ENCODE measurements around the gene INCA1.
"Not testable (repeated sequence)": the region's sequence is repeated elsewhere in the genome, so short reads cannot be mapped to it uniquely, and the experiment has no call there.

The INCA1 gene, protein sequence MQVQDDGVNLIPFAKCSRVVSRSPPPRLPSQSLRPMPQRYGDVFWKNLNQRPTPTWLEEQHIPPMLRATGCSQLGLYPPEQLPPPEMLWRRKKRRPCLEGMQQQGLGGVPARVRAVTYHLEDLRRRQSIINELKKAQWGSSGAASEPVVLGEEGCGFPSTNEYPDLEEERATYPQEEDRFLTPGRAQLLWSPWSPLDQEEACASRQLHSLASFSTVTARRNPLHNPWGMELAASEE

DNA sequence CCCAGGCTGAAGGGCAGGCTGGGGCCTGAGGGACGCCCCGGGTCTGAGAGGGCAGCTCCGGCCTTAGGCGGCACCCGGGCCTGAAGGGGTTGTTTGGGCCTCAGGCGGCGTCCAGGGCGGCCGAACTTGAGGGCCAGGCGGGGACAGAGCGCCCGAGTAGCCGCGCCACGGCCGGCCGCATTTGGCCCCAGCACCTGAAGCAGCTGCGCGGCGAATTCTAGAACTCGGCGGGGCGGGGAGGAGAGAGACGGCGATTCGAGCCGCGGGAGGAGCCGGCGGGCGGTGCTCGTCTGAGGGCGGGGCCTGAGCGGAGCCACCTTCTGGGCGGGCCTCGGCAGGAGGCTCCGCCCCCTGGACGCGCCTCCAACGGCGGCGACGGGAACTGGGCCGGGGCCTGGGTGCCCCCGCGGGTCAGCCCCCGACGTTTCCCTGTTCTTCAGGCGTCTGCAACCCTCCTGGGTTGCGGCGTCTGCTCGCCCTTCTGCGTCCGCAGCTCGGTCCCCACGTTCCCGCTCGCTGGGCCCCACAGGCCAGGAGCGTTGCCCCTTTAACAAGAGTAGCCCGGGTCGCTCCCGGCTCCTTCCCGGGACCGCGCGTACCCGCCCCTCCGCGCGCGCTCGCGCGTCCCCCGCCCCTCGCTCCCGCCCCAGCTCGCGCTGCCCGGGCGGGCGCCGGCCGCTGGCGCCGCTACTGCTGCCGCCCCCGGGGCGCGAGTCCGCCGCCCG is at the start of gene INCA1, which contains the start of gene KIF1C:
INCA1 (minus strand) TSS at position 221 of the 725 bp plus-strand sequence. CDS start 3,085 bp downstream, outside the sequence.
KIF1C (plus strand) TSS at position 649 of the 725 bp plus-strand sequence. CDS start 2,297 bp downstream, outside the sequence.
- DNase-seq (ENCODE audit: low read depth): peak; percentile 34

DNA sequence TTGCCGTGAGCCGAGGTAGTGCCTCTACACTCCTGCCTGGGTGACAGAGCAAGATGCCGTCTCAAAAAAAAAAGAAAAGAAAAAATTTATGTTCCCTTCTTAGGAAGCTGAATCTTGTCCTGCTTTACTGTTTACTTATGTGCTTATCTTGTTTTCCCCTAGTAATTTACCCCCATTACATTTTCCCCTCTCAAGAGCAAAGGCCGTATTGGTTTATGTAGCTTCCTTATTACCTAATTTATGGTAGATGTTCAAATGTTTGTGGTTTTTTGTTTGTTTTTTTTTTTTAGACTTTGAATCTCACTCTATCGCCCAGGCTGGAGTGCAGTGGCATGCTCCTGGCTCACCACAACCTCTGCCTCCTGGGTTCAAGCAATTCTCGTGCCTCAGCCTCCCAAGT is 48.2 kb upstream of the INCA1 start:
- no peak for DNase-seq (ENCODE audit: low read depth)

DNA sequence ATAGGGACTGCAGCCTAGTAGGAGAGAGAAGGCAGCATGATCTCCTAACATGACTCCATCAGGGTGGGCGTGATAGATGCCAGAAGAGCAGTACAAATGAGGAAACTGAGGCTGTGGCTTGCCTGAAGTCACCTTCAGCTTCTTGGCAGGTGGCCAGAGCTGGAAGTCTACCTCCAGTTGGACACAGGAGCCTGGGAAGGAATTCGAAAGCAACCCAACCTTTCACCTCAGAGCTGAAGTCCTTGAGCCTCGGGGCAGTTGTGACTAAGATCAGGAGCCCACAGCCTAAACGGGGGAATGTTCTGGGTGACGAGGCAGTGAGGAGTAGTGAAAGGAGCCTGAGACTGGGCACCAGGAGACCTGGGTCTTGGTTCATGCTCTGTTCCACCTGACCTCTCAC is 47.3 kb upstream of the INCA1 start:
- no peak for DNase-seq (ENCODE audit: low read depth)

DNA sequence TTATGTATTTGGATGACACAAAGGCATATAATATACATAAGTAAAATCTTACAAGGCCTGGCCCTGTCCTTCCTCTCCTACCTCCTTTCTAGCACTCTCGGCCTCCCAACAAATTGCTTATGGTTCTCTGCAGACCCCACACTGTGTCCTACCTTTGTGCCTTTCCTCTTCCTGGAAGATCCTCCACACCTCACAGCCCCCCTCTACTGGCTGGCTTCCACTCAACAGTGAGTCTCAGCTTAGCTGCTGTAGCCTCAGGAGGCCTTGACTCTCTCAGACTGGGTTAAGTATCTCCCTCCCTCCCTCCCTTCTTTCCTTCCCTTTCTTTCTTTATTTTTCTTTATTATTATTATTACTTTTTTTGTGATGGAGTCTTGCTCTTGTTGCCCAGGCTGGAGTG is 46.2 kb upstream of the INCA1 start:
- no peak for DNase-seq (ENCODE audit: low read depth)

DNA sequence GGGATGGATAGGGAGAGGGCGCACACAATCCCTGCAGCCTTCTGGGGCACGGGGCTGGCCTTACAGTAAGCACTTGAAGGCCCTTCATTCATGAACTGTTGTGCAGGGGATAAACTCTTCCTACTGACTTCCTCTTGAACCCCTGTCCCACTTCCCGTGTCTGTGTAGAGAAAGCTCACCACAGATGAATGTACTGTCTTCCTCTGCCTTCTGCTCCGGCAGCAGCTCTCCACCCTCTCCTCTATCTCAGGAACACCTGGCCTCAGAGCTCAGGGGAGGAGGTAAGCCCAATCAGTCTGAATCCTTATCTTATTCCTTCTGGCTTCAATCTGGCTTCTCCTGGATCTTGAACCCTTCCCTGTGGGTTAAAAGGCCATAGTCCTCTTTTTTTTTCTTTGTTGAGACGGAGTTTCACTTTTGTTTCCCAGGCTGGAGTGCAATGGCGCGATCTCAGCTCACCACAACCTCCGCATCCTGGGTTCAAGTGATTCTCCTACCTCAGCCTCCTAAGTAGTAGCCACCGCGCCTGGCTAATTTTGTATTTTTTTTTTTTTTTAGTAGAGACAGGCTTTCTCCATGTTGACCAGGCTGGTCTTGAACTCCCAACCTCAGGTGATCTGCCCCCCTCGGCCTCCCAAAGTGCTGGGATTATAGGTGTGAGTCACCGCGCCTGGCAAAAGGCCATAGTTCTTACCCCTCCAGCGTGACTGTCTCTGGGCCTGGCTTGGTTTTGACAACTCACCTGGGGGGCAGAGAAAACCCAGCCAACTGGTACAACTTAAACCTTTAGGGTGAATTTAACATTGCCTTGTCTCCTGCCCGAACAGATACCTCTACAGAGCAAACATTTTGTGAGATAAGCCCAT is 45.1 kb upstream of the INCA1 start:
- DNase-seq (ENCODE audit: low read depth): no peak

DNA sequence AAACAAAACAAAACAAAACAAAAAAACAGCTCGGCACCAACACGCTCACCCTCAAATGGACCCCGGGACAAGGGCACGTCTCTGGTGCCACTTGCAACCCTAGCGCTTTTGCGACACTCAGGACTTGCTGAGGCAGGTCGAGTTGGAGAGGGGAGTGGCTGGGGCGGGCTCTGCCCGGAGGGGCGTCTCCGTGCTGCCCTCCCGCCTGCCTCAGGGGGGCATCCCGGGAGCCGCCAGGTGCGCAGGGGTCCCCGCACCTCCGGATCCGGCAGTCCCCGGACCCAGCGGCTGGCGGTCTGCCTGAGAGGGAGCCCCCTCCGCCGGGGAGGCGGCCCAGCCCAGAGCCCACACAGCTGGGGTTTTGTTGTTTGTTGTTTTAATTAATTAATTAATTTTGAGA is 38.0 kb upstream of the INCA1 start, which contains the start of gene SLC52A1:
SLC52A1 (minus strand) TSS at position 112 of the 400 bp plus-strand sequence. CDS start 820 bp downstream, outside the sequence.
- no peak for DNase-seq (ENCODE audit: low read depth)

DNA sequence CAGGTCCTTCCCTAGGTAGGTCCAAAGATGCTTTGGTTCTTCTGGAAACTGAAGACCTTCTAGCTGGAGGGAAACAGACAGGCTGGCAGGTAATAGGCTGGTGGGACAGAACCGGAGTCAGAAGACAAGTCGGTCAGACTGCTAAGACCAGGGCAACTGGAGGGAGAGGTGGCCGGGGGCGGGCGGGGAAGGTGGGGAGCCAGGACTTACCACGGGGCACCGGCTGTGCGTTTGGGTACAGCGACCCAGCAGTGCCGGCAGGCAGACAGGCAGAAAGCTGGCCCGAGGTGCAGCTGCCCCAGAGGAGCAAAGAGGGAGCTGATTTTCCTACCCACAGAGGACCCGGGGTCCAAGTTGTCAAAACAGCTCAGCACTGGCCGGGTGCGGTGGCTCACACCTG is 37.3 kb upstream of the INCA1 start:
- DNase-seq (ENCODE audit: low read depth): no peak

DNA sequence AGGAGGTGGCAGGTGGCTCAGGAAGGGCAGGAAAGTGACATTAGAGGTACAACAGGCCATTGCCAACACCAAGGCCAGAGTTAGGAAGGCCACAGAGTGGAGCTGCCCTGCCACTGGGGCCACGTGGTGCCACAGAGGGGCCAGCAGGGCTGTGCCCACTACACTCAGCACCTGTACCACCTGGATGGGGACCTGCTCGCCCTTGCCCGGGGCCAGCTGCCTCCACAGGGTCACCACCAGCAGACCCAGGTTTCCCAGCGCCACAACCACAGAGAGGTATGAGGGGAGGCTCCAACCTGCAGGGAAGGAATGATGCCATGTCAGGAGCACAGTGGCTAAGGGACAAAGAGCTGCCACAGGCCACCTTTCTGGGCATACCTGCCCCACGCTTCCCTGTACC is 36.7 kb upstream of the INCA1 start:
- no peak for DNase-seq (ENCODE audit: low read depth)

DNA sequence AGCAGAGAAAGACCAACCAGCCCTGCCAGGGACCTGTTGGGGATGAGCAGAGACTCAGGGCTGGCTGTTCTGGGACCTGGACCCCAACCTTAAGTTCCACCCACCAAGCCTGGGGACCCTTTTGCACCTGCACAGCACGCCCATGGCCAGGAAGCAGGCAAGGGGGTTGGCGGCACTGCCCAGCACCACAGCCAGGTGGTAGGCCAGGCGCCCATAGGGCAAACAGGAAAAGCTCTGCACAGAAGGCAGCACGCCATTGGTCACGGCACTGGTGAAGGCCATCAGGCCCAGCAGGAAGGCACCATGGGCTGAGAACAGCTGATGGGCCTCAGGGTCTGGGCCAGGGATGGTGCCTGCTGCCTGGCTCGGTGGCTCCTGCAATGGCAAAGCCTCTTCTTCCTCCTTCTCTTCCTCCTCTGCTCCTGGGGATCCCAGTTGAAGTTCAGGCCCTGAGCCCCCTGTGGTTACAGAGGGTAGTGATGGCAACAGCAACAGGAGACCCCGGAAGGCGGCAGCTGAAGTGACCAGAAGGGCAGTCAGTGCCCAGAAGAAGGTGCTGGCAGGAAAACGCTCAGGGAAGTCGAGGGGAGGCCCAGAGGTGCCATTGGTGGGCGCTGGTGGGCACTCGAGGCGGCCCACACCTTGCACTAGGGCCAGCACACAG is 36.2 kb upstream of the INCA1 start:
- DNase-seq (ENCODE audit: low read depth): no peak

DNA sequence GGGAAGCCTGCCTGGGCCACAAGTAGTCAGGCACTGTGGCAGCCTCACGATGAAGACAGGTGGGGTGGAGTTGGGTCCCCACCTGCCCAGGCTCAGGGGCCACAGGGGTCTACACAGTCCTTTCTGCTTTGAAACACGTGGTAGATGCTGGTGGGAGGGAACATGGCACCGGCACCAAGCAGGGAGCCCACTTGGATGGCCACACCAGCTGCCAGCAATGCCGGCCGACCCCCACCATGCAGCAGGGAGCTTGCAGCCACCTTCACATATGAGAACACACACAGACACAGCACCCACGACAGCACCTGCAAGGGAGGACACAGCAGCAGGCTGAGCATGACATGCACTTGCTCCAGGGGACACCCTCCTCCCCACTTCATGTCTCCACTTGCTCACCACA is 35.5 kb upstream of the INCA1 start:
- no peak for DNase-seq (ENCODE audit: low read depth)

DNA sequence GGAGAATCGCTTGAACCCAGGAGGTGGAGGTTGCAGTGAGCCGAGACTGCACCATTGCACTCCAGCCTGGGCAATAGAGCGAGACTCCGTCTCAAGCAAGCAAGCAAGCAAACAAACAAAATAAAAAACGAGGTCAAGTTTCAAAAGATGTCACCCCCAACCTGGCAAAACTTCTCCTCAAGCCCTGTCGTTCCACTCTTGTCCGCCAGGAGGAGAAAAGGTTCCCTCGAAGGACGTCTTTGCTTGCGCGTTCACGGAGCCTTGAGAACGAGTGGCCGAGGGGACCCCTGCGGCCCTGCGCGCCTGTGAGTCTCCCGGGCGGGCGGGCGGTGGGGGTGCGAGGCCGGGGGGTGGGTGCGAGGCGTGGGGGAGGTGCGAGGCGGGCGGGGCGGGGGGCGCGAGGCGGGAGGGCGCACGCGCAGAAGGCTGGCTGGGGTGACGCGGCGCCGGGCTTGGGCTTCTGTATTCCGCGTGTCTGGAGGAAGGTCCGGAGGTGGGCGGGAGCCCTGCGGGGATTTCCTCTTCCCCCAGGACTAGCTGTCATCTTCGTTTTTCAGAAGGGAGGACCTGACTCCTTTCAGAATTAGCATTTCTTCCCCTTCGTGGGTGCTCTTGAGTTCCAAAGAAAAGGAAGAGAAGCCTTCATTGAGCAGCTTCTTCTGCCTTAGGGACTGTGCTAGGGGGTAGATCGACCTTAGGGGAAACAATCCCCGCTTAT is 34.2 kb upstream of the INCA1 start:
- no peak for DNase-seq (ENCODE audit: low read depth)

DNA sequence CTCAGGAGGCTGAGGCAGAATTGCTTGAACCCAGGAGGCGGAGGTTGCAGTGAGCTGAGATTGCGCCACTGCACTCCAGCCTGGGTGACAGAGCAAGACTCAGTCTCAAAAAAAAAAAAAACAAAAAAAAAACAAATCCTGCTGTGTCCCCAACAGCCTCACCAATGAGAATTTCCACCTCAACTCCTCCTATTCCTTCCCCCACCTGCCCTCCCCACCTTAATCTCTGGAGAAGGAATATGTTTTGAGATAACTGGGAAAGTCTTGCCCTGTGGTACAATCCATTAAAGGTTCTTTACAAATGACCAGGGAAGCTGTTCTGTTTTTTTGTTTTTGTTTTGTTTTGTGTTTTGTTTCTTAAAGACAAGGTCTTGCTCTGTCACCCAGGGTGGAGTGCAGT is 32.8 kb upstream of the INCA1 start:
- not testable (repeated sequence) for DNase-seq (ENCODE audit: low read depth)

DNA sequence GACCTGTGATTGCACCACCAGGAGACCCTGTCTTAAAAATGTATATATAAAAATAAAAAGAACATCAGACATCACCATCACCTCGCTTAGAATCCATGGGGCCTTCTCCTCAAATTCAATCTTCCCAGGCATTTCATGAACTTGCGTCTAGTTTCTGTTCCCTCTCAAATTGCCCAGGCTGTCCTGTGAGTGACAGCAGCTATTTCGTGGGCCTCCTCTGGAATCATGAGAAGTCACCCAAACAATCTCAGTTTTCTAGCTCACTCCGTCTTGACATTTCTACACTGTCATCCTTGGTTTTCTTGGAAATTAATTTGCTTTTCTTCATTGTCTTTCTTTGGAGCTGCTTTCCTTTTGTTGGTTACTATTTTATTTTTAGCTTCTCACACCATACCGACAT is 30.6 kb upstream of the INCA1 start:
- no peak for DNase-seq (ENCODE audit: low read depth)

DNA sequence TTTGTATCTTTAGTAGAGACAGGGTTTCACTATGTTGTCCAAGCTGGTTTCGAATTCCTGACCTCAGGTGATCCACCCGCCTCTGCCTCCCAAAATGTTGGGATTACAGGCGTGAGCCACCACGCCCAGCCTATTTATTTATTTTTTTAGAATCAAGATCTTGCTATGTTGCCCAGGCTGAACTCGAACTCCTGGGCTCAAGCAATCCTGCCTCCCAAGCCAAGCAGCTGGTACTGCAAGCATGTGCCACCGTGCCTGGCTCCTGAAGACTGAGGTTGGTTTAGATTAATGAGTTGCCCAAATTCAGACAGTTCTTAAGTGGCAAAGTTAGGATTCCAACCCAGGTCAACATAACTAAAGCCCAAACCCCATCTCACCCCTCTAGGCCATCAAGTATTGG is 30.0 kb upstream of the INCA1 start:
- DNase-seq (ENCODE audit: low read depth): no peak

DNA sequence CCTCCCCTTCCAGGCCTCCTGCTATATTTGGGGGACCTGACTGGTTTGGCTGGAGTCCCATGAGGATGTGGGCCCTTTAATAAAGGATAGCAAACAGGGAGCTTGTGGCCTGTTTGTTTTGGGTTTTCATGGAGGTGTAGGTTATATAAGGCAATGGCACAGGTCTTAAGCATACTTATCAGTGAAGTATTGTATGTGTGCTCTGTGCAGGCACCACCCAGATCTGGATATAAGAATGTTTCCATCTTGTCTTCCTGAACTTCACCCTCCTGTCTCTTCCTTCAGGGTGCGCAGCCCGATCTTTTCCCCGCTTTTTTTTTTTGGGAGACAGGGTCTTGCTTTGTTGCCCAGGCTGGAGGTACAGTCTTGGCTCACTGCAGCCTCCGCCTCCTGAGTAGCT is 27.3 kb upstream of the INCA1 start:
- DNase-seq (ENCODE audit: low read depth): no peak

DNA sequence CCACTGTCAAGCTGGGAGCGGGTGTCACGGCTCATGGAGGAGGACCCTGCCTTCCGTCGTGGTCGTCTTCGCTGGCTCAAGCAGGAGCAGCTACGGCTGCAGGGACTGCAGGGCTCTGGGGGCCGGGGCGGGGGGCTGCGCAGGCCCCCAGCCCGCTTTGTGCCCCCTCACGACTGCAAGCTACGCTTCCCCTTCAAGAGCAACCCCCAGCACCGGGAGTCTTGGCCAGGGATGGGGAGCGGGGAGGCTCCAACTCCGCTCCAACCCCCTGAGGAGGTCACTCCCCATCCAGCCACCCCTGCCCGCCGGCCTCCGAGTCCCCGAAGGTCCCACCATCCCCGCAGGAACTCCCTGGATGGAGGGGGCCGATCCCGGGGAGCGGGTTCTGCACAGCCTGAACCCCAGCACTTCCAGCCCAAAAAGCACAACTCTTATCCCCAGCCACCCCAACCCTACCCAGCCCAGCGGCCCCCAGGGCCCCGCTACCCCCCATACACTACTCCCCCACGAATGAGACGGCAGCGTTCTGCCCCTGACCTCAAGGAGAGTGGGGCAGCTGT is 26.3 kb upstream of the INCA1 start:
- DNase-seq (ENCODE audit: low read depth): no peak

DNA sequence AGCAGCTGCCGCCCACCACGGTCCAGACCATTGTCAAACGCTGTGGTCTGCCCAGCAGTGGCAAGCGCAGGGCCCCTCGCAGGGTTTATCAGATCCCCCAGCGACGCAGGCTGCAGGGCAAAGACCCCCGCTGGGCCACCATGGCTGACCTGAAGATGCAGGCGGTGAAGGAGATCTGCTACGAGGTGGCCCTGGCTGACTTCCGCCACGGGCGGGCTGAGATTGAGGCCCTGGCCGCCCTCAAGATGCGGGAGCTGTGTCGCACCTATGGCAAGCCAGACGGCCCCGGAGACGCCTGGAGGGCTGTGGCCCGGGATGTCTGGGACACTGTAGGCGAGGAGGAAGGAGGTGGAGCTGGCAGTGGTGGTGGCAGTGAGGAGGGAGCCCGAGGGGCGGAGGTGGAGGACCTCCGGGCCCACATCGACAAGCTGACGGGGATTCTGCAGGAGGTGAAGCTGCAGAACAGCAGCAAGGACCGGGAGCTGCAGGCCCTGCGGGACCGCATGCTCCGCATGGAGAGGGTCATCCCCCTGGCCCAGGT is 24.9 kb upstream of the INCA1 start:
- DNase-seq (ENCODE audit: low read depth): no peak

DNA sequence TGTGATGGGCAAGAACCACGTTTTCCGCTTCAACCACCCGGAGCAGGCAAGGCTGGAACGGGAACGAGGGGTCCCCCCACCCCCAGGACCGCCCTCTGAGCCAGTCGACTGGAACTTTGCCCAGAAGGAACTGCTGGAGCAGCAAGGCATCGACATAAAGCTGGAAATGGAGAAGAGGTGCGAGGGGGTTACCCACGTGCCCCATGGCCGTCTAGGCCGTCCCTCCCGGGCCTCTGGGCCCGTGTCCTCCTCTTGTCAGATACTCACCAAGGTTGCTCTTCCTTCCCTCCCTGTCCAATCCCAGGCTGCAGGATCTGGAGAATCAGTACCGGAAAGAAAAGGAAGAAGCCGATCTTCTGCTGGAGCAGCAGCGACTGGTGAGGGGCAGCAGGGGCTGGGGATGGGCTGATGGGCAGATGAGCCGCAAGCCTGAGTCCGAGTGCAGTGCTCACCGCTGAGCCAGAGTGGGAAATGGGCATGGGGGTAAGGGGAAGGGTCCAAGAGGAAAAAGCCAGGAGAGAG is 23.2 kb upstream of the INCA1 start:
- no peak for DNase-seq (ENCODE audit: low read depth)

DNA sequence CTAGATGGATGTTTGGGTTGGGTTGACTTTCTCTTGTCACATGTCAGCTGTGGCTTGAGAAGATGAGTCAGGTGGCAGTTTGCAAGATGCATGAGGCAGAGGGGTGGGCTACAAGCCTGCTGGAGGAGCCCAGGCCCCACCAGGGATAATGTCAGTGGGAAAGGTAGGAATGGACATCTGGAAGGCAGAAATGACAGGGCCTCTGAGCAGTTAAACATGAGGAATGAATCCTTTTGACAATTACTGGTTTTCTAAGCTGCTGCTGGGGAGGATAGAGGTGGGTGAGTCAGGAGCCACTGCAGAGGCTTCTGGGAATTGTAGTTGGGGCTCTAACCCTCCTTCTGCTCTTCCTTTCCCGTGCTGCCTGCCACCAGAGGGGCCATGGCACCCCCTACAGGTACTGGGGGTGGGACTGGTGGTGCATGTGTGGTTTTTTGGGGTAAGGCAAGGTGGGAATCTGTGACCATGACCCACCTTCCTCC is 22.2 kb upstream of the INCA1 start:
- no peak for DNase-seq (ENCODE audit: low read depth)

DNA sequence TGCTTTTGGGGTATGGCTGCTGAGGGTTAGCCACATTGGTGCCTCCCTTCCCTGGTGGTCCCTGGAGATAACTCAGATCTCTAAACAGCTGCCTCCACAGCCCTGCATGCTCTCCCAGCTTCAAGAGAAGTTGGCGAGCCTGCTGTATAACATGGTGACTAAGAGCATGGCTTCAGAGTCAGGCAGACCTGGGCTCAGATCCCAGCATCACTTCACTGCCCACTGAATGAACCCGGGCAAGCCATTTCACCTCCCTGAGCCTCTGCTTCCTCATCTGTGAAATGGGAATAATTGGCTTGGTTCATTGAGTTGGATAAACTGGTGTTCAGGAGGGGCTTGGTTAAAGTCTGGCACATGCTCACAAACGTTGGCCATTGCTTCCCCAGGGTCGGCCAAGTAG is 17.0 kb upstream of the INCA1 start:
- no peak for DNase-seq (ENCODE audit: low read depth)

All from HS-27A (cell line).